Measurements from ENCODE around the gene SCLT1.

The SCLT1 gene

GRCh38 chr4:129040471-129040870, 52.9 kb downstream of the SCLT1 start:
- no peaks in the 10 kb centered on the region for H3K9me3 Mint-ChIP-seq (ENCODE audit: low read depth)
- H3K27me3 Mint-ChIP-seq, result no peaks in the 10 kb centered on the region
- no peak overlapping the region for H3K4me3 Mint-ChIP-seq
- H3K4me1 Mint-ChIP-seq (ENCODE audit: low read depth), result no peaks in the 10 kb centered on the region
- peaks cover 10% of the 10 kb centered on the region for H3K36me3 Mint-ChIP-seq
- no peak overlapping the region for H3K27ac Mint-ChIP-seq

- Mint-ChIP-seq H3K9me3 (ENCODE audit: low read depth) (no peaks in the 10 kb centered on the region), H3K4me1 (ENCODE audit: low read depth) (no peaks in the 10 kb centered on the region), H3K36me3 (peaks cover 26% of the 10 kb centered on the region), H3K27me3 (no peaks in the 10 kb centered on the region), H3K4me3 (no peak overlapping the region), H3K27ac (no peak overlapping the region)
Observed at GRCh38 chr4:129037093-129037492, 56.2 kb downstream of the SCLT1 start.

DNA sequence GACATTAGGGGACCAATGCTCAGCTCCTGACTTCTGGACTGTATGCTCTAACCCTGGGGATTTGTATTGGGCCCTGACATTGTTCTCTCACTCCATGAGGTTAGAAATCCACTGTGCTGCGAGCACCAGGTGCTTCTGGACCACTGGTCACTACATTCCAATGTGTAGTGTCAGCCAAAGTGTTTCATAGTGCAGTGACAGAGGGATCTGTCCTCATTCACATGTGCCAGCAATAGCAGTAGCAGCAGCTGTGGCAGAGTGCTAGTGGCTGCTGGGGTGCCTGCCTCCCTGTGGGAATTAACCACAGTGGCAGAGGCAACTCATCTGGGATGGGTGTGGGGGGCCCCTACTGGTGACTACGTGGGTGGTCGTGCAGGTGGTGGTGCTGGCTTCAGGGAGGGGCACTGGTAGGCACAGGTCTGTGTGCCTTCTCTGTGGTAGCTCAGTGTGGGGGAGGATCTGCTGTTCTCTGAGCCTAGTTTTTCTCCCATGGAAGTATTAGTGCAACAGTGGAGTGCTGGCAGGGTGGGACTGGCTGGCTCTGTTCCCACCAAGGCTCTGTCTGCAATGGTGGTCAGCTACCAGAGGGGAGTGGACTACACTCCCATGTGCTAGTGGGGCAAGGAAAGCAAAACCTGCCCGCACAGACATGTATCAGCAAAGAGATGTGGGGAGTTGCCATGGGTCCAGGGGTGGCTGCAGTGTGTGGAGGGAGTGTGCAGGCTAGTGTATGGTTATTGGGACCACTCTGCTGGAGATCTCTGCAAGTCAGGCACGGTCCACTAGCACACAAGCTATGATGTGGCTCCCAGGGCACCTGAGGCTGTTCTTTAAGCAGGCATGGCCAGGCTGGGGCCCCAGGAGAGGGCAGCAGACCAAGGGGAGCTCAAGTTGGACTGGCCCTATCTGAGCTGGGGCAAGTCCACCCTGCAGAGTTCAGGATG, 78.5 kb downstream of the SCLT1 start:
- Mint-ChIP-seq H3K27ac (no peak overlapping the region), H3K9me3 (ENCODE audit: low read depth) (peaks cover 41% of the 10 kb centered on the region), H3K4me1 (ENCODE audit: low read depth) (peaks cover 2% of the 10 kb centered on the region), H3K36me3 (peaks cover 45% of the 10 kb centered on the region), H3K4me3 (no peak overlapping the region), H3K27me3 (no peaks in the 10 kb centered on the region)

DNA sequence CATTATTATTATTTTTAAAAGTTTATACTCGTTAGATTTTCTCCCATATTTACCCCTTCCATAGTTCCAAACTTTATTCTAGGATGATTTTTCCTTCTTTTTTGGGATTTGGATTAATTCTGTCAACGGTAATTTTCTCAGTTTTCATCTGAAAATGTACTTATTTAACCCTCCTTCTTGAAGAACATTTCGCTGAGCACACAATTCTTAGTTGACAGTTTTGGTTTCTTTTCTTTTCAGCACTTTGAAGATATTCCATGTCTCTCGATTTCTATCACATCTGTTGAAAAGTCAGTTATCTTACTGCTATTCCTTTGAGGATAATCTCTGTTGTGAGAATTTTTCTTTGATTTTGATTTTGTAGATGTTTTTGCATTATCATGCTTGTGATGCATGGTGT, 85.2 kb downstream of the SCLT1 start:
- Mint-ChIP-seq H3K27ac (no peak overlapping the region), H3K36me3 (peaks cover 24% of the 10 kb centered on the region), H3K9me3 (ENCODE audit: low read depth) (peaks cover 49% of the 10 kb centered on the region), H3K27me3 (no peaks in the 10 kb centered on the region), H3K4me3 (no peak overlapping the region), H3K4me1 (ENCODE audit: low read depth) (peaks cover 2% of the 10 kb centered on the region)

- Mint-ChIP-seq H3K27ac (no peak overlapping the region), H3K36me3 (peaks cover 51% of the 10 kb centered on the region)
Observed at GRCh38 chr4:128986908-128987307, 106.4 kb downstream of the SCLT1 start.

GRCh38 chr4:128986019-128986418, 107.3 kb downstream of the SCLT1 start:
- Mint-ChIP-seq H3K36me3 (peaks cover 49% of the 10 kb centered on the region), H3K4me1 (ENCODE audit: low read depth) (no peaks in the 10 kb centered on the region), H3K27me3 (no peaks in the 10 kb centered on the region), H3K27ac (no peak overlapping the region), H3K4me3 (no peak overlapping the region), H3K9me3 (ENCODE audit: low read depth) (peaks cover 4% of the 10 kb centered on the region)

More at GRCh38 chr4:128986908-128987307, 106.4 kb downstream of the SCLT1 start:
- Mint-ChIP-seq H3K4me3 (no peak overlapping the region), H3K4me1 (ENCODE audit: low read depth) (no peaks in the 10 kb centered on the region), H3K27me3 (no peaks in the 10 kb centered on the region), H3K9me3 (ENCODE audit: low read depth) (peaks cover 4% of the 10 kb centered on the region)

GRCh38 chr4:128983771-128984485, 109.4 kb downstream of the SCLT1 start:
- no peaks in the 10 kb centered on the region for H3K4me1 Mint-ChIP-seq (ENCODE audit: low read depth)
- no peak overlapping the region for H3K27ac Mint-ChIP-seq
- no peak overlapping the region for H3K4me3 Mint-ChIP-seq
- no peaks in the 10 kb centered on the region for H3K9me3 Mint-ChIP-seq (ENCODE audit: low read depth)
- H3K36me3 Mint-ChIP-seq, result peaks cover 30% of the 10 kb centered on the region
- no peaks in the 10 kb centered on the region for H3K27me3 Mint-ChIP-seq

GRCh38 chr4:128981377-128981776, 112.0 kb downstream of the SCLT1 start:
- H3K27ac Mint-ChIP-seq, result no peak overlapping the region
- peaks cover 18% of the 10 kb centered on the region for H3K36me3 Mint-ChIP-seq
- no peaks in the 10 kb centered on the region for H3K4me1 Mint-ChIP-seq (ENCODE audit: low read depth)
- H3K9me3 Mint-ChIP-seq (ENCODE audit: low read depth), result no peaks in the 10 kb centered on the region
- no peaks in the 10 kb centered on the region for H3K27me3 Mint-ChIP-seq
- H3K4me3 Mint-ChIP-seq, result no peak overlapping the region

DNA sequence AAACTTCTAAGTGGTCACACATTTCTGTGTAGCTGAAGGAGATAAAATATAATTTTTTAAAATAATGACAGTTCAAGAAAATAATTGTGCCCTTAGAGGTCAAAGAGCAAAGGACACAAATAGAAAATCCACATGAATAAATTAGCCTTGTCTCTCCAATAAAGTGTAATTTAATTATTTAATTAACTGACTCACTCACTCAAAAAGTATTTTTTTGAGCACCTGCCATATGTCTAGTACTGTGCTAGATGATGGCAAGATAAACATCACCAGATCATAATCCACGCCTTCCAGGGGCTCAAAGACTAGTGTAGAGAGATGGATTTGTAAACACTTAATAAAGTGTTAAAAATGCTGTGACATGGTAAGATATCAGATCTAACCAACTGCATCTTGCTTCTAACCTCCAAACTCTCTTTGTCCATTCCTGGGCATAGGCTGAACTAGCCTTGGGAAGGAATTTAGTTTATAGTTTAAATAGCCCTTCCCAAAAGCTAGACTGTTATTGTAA, 112.5 kb downstream of the SCLT1 start:
- no peaks in the 10 kb centered on the region for H3K4me1 Mint-ChIP-seq (ENCODE audit: low read depth)
- H3K27ac Mint-ChIP-seq, result no peak overlapping the region
- no peaks in the 10 kb centered on the region for H3K9me3 Mint-ChIP-seq (ENCODE audit: low read depth)
- no peak overlapping the region for H3K4me3 Mint-ChIP-seq
- no peaks in the 10 kb centered on the region for H3K27me3 Mint-ChIP-seq
- peaks cover 16% of the 10 kb centered on the region for H3K36me3 Mint-ChIP-seq

GRCh38 chr4:128979934-128980333, 113.4 kb downstream of the SCLT1 start:
- Mint-ChIP-seq H3K4me1 (ENCODE audit: low read depth) (no peaks in the 10 kb centered on the region), H3K4me3 (no peak overlapping the region), H3K9me3 (ENCODE audit: low read depth) (no peaks in the 10 kb centered on the region), H3K27ac (no peak overlapping the region), H3K36me3 (peaks cover 15% of the 10 kb centered on the region), H3K27me3 (no peaks in the 10 kb centered on the region)

GRCh38 chr4:128978985-128979384, 114.4 kb downstream of the SCLT1 start:
- Mint-ChIP-seq H3K27me3 (no peaks in the 10 kb centered on the region), H3K4me1 (ENCODE audit: low read depth) (no peaks in the 10 kb centered on the region), H3K27ac (no peak overlapping the region), H3K36me3 (peaks cover 12% of the 10 kb centered on the region), H3K9me3 (ENCODE audit: low read depth) (no peaks in the 10 kb centered on the region), H3K4me3 (no peak overlapping the region)

GRCh38 chr4:128974136-128974581, 119.2 kb downstream of the SCLT1 start:
- no peak overlapping the region for H3K4me3 Mint-ChIP-seq
- H3K4me1 Mint-ChIP-seq (ENCODE audit: low read depth), result no peaks in the 10 kb centered on the region
- H3K27me3 Mint-ChIP-seq, result no peaks in the 10 kb centered on the region
- peaks cover 4% of the 10 kb centered on the region for H3K36me3 Mint-ChIP-seq
- no peak overlapping the region for H3K27ac Mint-ChIP-seq
- no peaks in the 10 kb centered on the region for H3K9me3 Mint-ChIP-seq (ENCODE audit: low read depth)

DNA sequence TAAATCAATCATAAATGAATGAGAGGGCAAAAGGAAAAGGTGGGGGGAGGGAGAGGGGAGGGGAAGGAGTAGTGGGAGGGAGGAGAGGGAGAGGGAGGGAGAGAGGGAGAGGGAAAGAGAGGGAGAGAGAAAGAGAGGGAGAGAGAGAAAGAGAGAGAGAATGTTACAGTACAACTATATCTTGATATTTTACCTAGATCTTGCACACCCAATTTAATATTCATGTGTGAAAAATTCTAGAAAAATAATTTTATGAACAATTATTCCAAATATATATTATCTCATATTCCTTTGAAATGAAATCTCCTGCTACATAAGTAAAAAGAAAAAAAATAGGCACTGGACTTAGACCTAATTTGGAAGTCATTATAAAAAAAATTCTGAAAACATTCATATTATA, 120.0 kb downstream of the SCLT1 start:
- H3K36me3 Mint-ChIP-seq, result peaks cover 11% of the 10 kb centered on the region
- no peaks in the 10 kb centered on the region for H3K4me1 Mint-ChIP-seq (ENCODE audit: low read depth)
- no peaks in the 10 kb centered on the region for H3K27me3 Mint-ChIP-seq
- no peaks in the 10 kb centered on the region for H3K9me3 Mint-ChIP-seq (ENCODE audit: low read depth)
- H3K4me3 Mint-ChIP-seq, result no peak overlapping the region
- no peak overlapping the region for H3K27ac Mint-ChIP-seq

GRCh38 chr4:128961405-128961804, 131.9 kb downstream of the SCLT1 start:
- Mint-ChIP-seq H3K36me3 (peaks cover 17% of the 10 kb centered on the region), H3K4me1 (ENCODE audit: low read depth) (peaks cover 20% of the 10 kb centered on the region), H3K4me3 (no peak overlapping the region), H3K27ac (no peak overlapping the region), H3K9me3 (ENCODE audit: low read depth) (no peaks in the 10 kb centered on the region), H3K27me3 (no peaks in the 10 kb centered on the region)

DNA sequence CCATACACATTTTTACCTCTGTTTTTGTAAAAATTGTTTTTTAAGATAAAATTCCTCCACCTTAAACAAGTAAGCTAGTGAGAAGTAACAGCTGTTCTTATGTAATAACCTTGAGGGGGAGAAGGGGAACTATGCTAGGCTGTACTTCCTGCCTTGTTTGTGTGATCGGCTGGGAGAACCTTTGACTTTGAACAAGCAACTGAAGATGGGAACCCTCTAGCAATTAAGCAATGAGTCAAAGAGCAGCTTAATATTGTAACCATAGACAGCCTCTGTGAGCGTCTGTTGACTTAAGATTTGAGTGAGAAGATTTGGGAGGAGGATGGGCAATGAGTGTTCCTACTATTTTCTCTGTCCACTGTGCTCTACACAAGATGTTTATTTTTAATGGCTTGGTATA, 135.1 kb downstream of the SCLT1 start:
- Mint-ChIP-seq H3K4me1 (ENCODE audit: low read depth) (peaks cover 20% of the 10 kb centered on the region), H3K4me3 (no peak overlapping the region), H3K27ac (no peak overlapping the region), H3K27me3 (no peaks in the 10 kb centered on the region), H3K36me3 (peaks cover 13% of the 10 kb centered on the region), H3K9me3 (ENCODE audit: low read depth) (no peaks in the 10 kb centered on the region)

Measured in activated naive CD8-positive, alpha-beta T cell (primary cell).